Activated naive CD4-positive, alpha-beta T cell treated with anti-CD3 and anti-CD28 coated beads, Interleukin-2, amount 50 U/mL, for 24 hours (primary cell): ENCODE data around the gene MEF2D.
A peak's percentile ranks its signal among the peaks of the same experiment; 100 is the strongest.

Experiments
- H3K27ac Mint-ChIP-seq: one replicate; pipeline ENCODE4 v1.8.0; 2021; ENCODE audit warnings: mild to moderate bottlenecking, mixed read lengths
- H3K27me3 Mint-ChIP-seq: one replicate; pipeline ENCODE4 v1.8.0; 2021; ENCODE audit warnings: mixed read lengths
- H3K36me3 Mint-ChIP-seq: one replicate; pipeline ENCODE4 v1.8.0; 2021; ENCODE audit warnings: mixed read lengths
- H3K4me1 Mint-ChIP-seq: one replicate; pipeline ENCODE4 v1.8.0; 2021; ENCODE audit warnings: mixed read lengths
- H3K4me3 Mint-ChIP-seq: one replicate; pipeline ENCODE4 v1.8.0; 2021; ENCODE audit warnings: mild to moderate bottlenecking, mixed read lengths
- H3K9me3 Mint-ChIP-seq: one replicate; pipeline ENCODE4 v1.8.0; 2021; ENCODE audit warnings: mixed read lengths

Gene MEF2D

GRCh38 chr1:156429313-156430060, 71.1 kb downstream of the MEF2D start:
- no peak overlapping the region for H3K4me3 Mint-ChIP-seq
- H3K36me3 Mint-ChIP-seq = no peaks in the 10 kb centered on the region
- no peaks in the 10 kb centered on the region for H3K9me3 Mint-ChIP-seq
- H3K4me1 Mint-ChIP-seq = peaks cover 6% of the 10 kb centered on the region
- H3K27ac Mint-ChIP-seq = no peak overlapping the region
- peaks cover 71% of the 10 kb centered on the region for H3K27me3 Mint-ChIP-seq

- no peaks in the 10 kb centered on the region for H3K9me3 Mint-ChIP-seq
- H3K27ac Mint-ChIP-seq = no peak overlapping the region
- no peaks in the 10 kb centered on the region for H3K36me3 Mint-ChIP-seq
Measured at GRCh38 chr1:156428746-156429288, 71.8 kb downstream of the MEF2D start.

GRCh38 chr1:156427957-156428356, 72.6 kb downstream of the MEF2D start:
- Mint-ChIP-seq H3K36me3 (no peaks in the 10 kb centered on the region), H3K27me3 (peaks cover 73% of the 10 kb centered on the region), H3K4me1 (peaks cover 6% of the 10 kb centered on the region), H3K27ac (no peak overlapping the region), H3K9me3 (no peaks in the 10 kb centered on the region), H3K4me3 (no peak overlapping the region)

More at GRCh38 chr1:156428746-156429288, 71.8 kb downstream of the MEF2D start:
- Mint-ChIP-seq H3K4me3 (no peak overlapping the region), H3K4me1 (peaks cover 6% of the 10 kb centered on the region), H3K27me3 (peaks cover 73% of the 10 kb centered on the region)

GRCh38 chr1:156425943-156426342, 74.6 kb downstream of the MEF2D start:
- Mint-ChIP-seq H3K9me3 (no peaks in the 10 kb centered on the region), H3K27ac (no peak overlapping the region), H3K4me3 (no peak overlapping the region), H3K4me1 (peaks cover 12% of the 10 kb centered on the region), H3K27me3 (peaks cover 69% of the 10 kb centered on the region), H3K36me3 (peaks cover 2% of the 10 kb centered on the region)

- H3K27me3 Mint-ChIP-seq = peaks cover 72% of the 10 kb centered on the region
- peaks cover 4% of the 10 kb centered on the region for H3K36me3 Mint-ChIP-seq
- H3K4me1 Mint-ChIP-seq = peaks cover 19% of the 10 kb centered on the region
- H3K9me3 Mint-ChIP-seq = no peaks in the 10 kb centered on the region
- no peak overlapping the region for H3K27ac Mint-ChIP-seq
- H3K4me3 Mint-ChIP-seq = no peak overlapping the region
Measured at GRCh38 chr1:156424806-156425432, 75.7 kb downstream of the MEF2D start.

- H3K36me3 Mint-ChIP-seq = peaks cover 4% of the 10 kb centered on the region
- no peak overlapping the region for H3K4me3 Mint-ChIP-seq
- no peaks in the 10 kb centered on the region for H3K9me3 Mint-ChIP-seq
- peaks cover 73% of the 10 kb centered on the region for H3K27me3 Mint-ChIP-seq
- peaks cover 14% of the 10 kb centered on the region for H3K4me1 Mint-ChIP-seq
- no peak overlapping the region for H3K27ac Mint-ChIP-seq
Measured at GRCh38 chr1:156423422-156424352, 76.9 kb downstream of the MEF2D start.

- H3K36me3 Mint-ChIP-seq = peaks cover 4% of the 10 kb centered on the region
- H3K9me3 Mint-ChIP-seq = no peaks in the 10 kb centered on the region
- H3K27me3 Mint-ChIP-seq = peaks cover 71% of the 10 kb centered on the region
- no peak overlapping the region for H3K4me3 Mint-ChIP-seq
- no peak overlapping the region for H3K27ac Mint-ChIP-seq
- peaks cover 14% of the 10 kb centered on the region for H3K4me1 Mint-ChIP-seq
Measured at GRCh38 chr1:156422602-156423091, 77.9 kb downstream of the MEF2D start.

GRCh38 chr1:156421939-156422601, 78.5 kb downstream of the MEF2D start:
- peaks cover 4% of the 10 kb centered on the region for H3K36me3 Mint-ChIP-seq
- H3K27me3 Mint-ChIP-seq = peaks cover 69% of the 10 kb centered on the region
- H3K9me3 Mint-ChIP-seq = no peaks in the 10 kb centered on the region
- peaks cover 14% of the 10 kb centered on the region for H3K4me1 Mint-ChIP-seq
- peak overlapping the region; percentile 94 for H3K4me3 Mint-ChIP-seq
- H3K27ac Mint-ChIP-seq = no peak overlapping the region

- H3K27ac Mint-ChIP-seq = peak overlapping the region; percentile 59
Measured at GRCh38 chr1:156421062-156421938, 79.3 kb downstream of the MEF2D start.

GRCh38 chr1:156420205-156421061, 80.1 kb downstream of the MEF2D start:
- H3K4me3 Mint-ChIP-seq = peak overlapping the region; percentile 94
- peak overlapping the region; percentile 75 for H3K27ac Mint-ChIP-seq
- peaks cover 66% of the 10 kb centered on the region for H3K27me3 Mint-ChIP-seq
- H3K36me3 Mint-ChIP-seq = peaks cover 4% of the 10 kb centered on the region
- H3K9me3 Mint-ChIP-seq = no peaks in the 10 kb centered on the region
- peaks cover 14% of the 10 kb centered on the region for H3K4me1 Mint-ChIP-seq

More at GRCh38 chr1:156421062-156421938, 79.3 kb downstream of the MEF2D start:
- Mint-ChIP-seq H3K9me3 (no peaks in the 10 kb centered on the region), H3K27me3 (peaks cover 66% of the 10 kb centered on the region), H3K4me1 (peaks cover 14% of the 10 kb centered on the region), H3K36me3 (peaks cover 4% of the 10 kb centered on the region), H3K4me3 (peak overlapping the region; percentile 94)

- no peak overlapping the region for H3K27ac Mint-ChIP-seq
- peak overlapping the region; percentile 94 for H3K4me3 Mint-ChIP-seq
- H3K27me3 Mint-ChIP-seq = peaks cover 65% of the 10 kb centered on the region
- H3K36me3 Mint-ChIP-seq = peaks cover 4% of the 10 kb centered on the region
- peaks cover 14% of the 10 kb centered on the region for H3K4me1 Mint-ChIP-seq
- H3K9me3 Mint-ChIP-seq = no peaks in the 10 kb centered on the region
Measured at GRCh38 chr1:156419854-156420204, 80.7 kb downstream of the MEF2D start.

GRCh38 chr1:156418416-156419070, 82.0 kb downstream of the MEF2D start:
- Mint-ChIP-seq H3K27ac (no peak overlapping the region), H3K4me3 (no peak overlapping the region), H3K27me3 (peaks cover 62% of the 10 kb centered on the region), H3K36me3 (peaks cover 4% of the 10 kb centered on the region), H3K4me1 (peaks cover 14% of the 10 kb centered on the region), H3K9me3 (no peaks in the 10 kb centered on the region)
